RWPE1 (cell line): Measurements from ENCODE around the gene RERE.

Experiments used
- CTCF ChIA-PET: fragments of 350-600 bp; sonication (Branson Sonifier 250); formaldehyde crosslinking; extraction: SDS; loops from one replicate; lab custom pipeline; 2021; lab: Yijun Ruan, JAX
- POLR2A ChIA-PET: fragments of 400-600 bp; formaldehyde crosslinking; extraction: SDS; loops from one replicate; lab custom pipeline; 2020; ENCODE audit warnings: antibody characterized with exemption; ENCODE audit not compliant: low non-redundant PET; lab: Yijun Ruan, JAX
- DNase-seq: peaks from one replicate; pipeline ENCODE4 v3.0.0; 2012; ENCODE audit warnings: low spot score
- H3K27ac ChIP-seq: fragments of 450-650 bp; 2 replicates; pipeline ENCODE4 v1.5.1; 2017
- CTCF ChIP-seq: fragments of 450-650 bp; conservative IDR thresholded peaks from 2 replicates; pipeline ENCODE4 v1.5.1; 2017; ENCODE audit warnings: low read depth, mild to moderate bottlenecking

RERE gene

GRCh38 chr1:8863138-8863537, 45.7 kb upstream of the RERE start:
- peak overlapping the region; percentile 64 for H3K27ac ChIP-seq
- no peak for TF ChIP-seq CTCF
- CTCF ChIA-PET: interaction anchor here (0.7 to 1.2 kb wide), 2 partner anchors 9 to 29 kb away, joined by 4 to 6 read pairs; no protein-coding TSS in a partner anchor
- POLR2A ChIA-PET: no interaction called here
- no peak for DNase-seq

GRCh38 chr1:8862528-8862927, 45.1 kb upstream of the RERE start:
- TF ChIP-seq CTCF: peak; percentile 66
- CTCF ChIA-PET: interaction anchor here (0.6 to 1.2 kb wide), 3 partner anchors 10 to 46 kb away, joined by 3 to 6 read pairs (median 4); no protein-coding TSS in a partner anchor
- POLR2A ChIA-PET: interaction anchor here (0.5 kb wide), 1 partner anchor 8 kb away, joined by 3 read pairs; no protein-coding TSS in a partner anchor
- no peak for DNase-seq
- H3K27ac ChIP-seq: peak overlapping the region; percentile 64

DNA sequence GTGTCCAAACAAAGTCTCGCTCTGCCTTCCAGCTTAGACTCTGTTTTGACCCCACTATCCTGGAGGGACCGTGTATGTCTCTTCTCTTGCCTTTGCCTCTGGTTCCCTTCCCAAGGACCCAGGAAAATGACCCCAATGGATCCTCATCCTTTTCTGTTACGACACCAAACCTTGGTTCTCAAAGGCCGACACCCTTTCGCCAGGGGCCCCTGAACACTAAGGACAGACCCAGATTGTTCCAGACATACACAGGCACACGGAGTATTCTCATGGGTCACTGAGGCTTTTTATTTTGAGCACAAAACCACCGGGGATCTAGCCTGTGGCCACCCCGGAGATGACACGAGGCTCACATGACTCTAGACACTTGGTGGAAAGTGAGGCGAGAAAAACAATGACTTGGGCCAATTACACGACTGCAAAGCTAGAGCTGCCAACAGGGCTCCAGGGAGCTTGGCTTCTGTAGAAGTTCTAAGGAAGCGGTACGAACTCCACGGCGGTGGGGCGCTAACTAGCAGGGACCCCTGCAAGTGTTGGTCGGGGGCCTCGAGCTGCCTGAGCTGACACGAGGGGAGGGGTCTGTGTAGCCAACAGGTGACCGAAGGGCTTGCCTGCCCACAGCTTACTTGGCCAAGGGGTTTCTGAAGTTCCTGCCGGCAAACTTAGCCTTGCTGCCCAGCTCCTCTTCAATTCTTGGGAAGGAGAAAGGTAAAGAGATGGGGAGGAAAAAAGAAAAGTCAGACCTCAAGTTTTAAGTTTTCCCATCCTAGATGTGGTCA, 43.5 kb upstream of the RERE start:
- no peak for DNase-seq
- ChIA-PET CTCF (interaction anchor here (0.6 to 1.2 kb wide), 3 partner anchors 13 to 171 kb away, joined by 3 to 6 read pairs (median 5); no protein-coding TSS in a partner anchor), POLR2A (interaction anchor here (0.6 to 0.8 kb wide), 2 partner anchors 13 to 265 kb away, joined by 3 to 12 read pairs; no protein-coding TSS in a partner anchor)
- H3K27ac ChIP-seq: peak overlapping the region; percentile 68
- no peak for TF ChIP-seq CTCF

- no peak for DNase-seq
- peak overlapping the region; percentile 68 for H3K27ac ChIP-seq
- TF ChIP-seq CTCF: peak; percentile 75
- ChIA-PET CTCF (interaction anchor here (0.5 to 2.5 kb wide), 9 partner anchors 8 to 884 kb away, joined by 3 to 15 read pairs (median 3); partner anchors contain the start of gene ENO1), POLR2A (no interaction called here)
Measured at GRCh38 chr1:8858888-8859706, 41.7 kb upstream of the RERE start.

DNA sequence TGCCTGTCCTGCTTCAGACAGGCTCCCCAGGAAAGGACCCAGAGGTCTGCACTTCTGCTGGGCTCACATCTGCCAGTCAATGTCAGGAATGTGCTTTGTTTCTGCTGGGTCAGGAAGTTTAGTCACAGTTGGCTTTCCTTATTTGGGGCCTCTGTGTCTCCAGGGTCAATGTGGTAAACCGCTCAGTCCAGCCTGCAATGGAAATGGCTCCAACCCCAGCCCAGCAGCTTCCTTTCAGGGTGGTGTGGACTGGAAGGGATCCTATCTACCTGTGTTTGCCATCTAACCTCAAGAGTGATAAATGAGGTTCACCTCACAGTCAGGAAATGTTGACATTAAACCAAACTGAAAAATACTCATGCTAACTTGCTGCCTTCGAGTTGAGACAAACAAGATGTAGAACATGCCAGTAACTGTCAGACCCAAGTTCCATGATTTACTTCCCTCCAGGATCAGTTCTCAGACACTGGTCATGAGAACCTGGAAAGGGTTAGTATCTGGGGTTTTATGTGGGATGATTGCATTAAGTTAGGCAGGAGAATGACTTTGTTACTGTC, 40.8 kb upstream of the RERE start:
- TF ChIP-seq CTCF: no peak
- ChIA-PET POLR2A (no interaction called here), CTCF (interaction anchor here (0.6 to 2.5 kb wide), 3 partner anchors 9 to 658 kb away, joined by 5 to 15 read pairs (median 5); no protein-coding TSS in a partner anchor)
- DNase-seq: no peak
- peak overlapping the region; percentile 68 for H3K27ac ChIP-seq
